HepG2 (cell line): ENCODE results near the gene GPR4. TPM values are rescaled to one million over a fixed set of nuclear protein-coding genes. Genes with fewer than 3 reads are reported as not detected.
A peak's percentile ranks its signal among the peaks of the same experiment; 100 is the strongest.

Experiments
- GZF1 ChIP-seq: sonication (generic); formaldehyde crosslinking; IDR thresholded peaks from 2 replicates; pipeline ENCODE4 v1.5.1; 2020; ENCODE audit warnings: mild to moderate bottlenecking, missing genetic modification reagents
- HES4 ChIP-seq: sonication (generic); formaldehyde crosslinking; IDR thresholded peaks from 2 replicates; pipeline ENCODE4 v1.9.0; 2021; ENCODE audit warnings: mild to moderate bottlenecking, missing genetic modification reagents, borderline replicate concordance
- HMG20A ChIP-seq: IDR thresholded peaks from 2 replicates; pipeline ENCODE4 v1.6.1; 2016; ENCODE audit warnings: borderline replicate concordance
- RAD51 ChIP-seq: fragments of 450-650 bp; IDR thresholded peaks from 2 replicates; pipeline ENCODE4 v1.6.1; 2016; ENCODE audit warnings: borderline replicate concordance
- RBM22 ChIP-seq: fragments of 200-400 bp; formaldehyde crosslinking; optimal IDR thresholded peaks from 2 replicates; pipeline ENCODE3; 2017; ENCODE audit warnings: mild to moderate bottlenecking, low read length, moderate library complexity
- RORA ChIP-seq: sonication (generic); formaldehyde crosslinking; IDR thresholded peaks from 2 replicates; pipeline ENCODE4 v1.5.0; 2020; ENCODE audit warnings: mild to moderate bottlenecking, missing genetic modification reagents, moderate library complexity
- SMAD9 ChIP-seq: sonication (generic); formaldehyde crosslinking; IDR thresholded peaks from 2 replicates; pipeline ENCODE4 v1.5.1; 2020; ENCODE audit warnings: mild to moderate bottlenecking, missing genetic modification reagents
- SNAPC2 ChIP-seq: sonication (generic); formaldehyde crosslinking; IDR thresholded peaks from 2 replicates; pipeline ENCODE4 v1.8.1; 2022; ENCODE audit warnings: mild to moderate bottlenecking, missing genetic modification reagents
- SRSF1 ChIP-seq: fragments of 200-400 bp; formaldehyde crosslinking; optimal IDR thresholded peaks from 2 replicates; pipeline ENCODE3; 2017; ENCODE audit warnings: mild to moderate bottlenecking, low read depth, low read length, moderate library complexity
- TCF7L2 ChIP-seq: IDR thresholded peaks from 2 replicates; pipeline ENCODE4 v1.6.1; 2011; ENCODE audit warnings: mild to moderate bottlenecking, low read depth, low read length, moderate library complexity
- ZNF44 ChIP-seq: sonication (generic); formaldehyde crosslinking; IDR thresholded peaks from 2 replicates; pipeline ENCODE4 v1.5.1; 2020; ENCODE audit warnings: mild to moderate bottlenecking, missing genetic modification reagents
- ZSCAN25 ChIP-seq: sonication (generic); formaldehyde crosslinking; IDR thresholded peaks from 2 replicates; pipeline ENCODE4 v1.8.0; 2022; ENCODE audit warnings: mild to moderate bottlenecking, missing genetic modification reagents
- polyA plus RNA-seq, 8 experiments: library from polyadenylated mRNA; depleted of rRNA in 3 of 8; stranded (reverse) in 7 of 8; unstranded in 1 of 8; fragments of >200 nt; fragmentation: Illumina TruSeq in 4 of 8; extraction: Trizol in 4 of 8; gene quantifications; 2 replicates each; pipeline versions ENCODE4 v1.2.1 to v1.2.3, GENCODE V29; 2011 to 2016; ENCODE audit warnings: low read depth in 4 of 8, missing spikeins in 1 of 8, mixed read lengths in 1 of 8; ENCODE audit not compliant: insufficient read depth in 1 of 8
- total RNA-seq, 5 experiments: library from RNA; depleted of rRNA; stranded (reverse); fragments of >200 nt; fragmentation: Illumina TruSeq; extraction: Trizol; gene quantifications; 2 replicates each; pipeline ENCODE4 v1.2.3, GENCODE V29; 2016; ENCODE audit warnings: low read depth in 1 of 5
- TF ChIP-seq, protein P1 (sequence below): sonication (generic); formaldehyde crosslinking; IDR thresholded peaks from 2 replicates; pipeline ENCODE4 v1.4.0; 2020; ENCODE audit warnings: missing genetic modification reagents
- TF ChIP-seq, protein P2 (sequence below): IDR thresholded peaks from 2 replicates; pipeline ENCODE4 v1.4.0; 2020; ENCODE audit warnings: mild to moderate bottlenecking, missing genetic modification reagents
- TF ChIP-seq, protein P3 (sequence below): IDR thresholded peaks from 2 replicates; pipeline ENCODE4 v1.6.1; 2012; ENCODE audit warnings: low read depth, low read length, improper control_type of control experiment
- TF ChIP-seq, protein P4 (sequence below): sonication (generic); formaldehyde crosslinking; IDR thresholded peaks from 2 replicates; pipeline ENCODE4 v1.5.0; 2020; ENCODE audit warnings: missing genetic modification reagents
- TF ChIP-seq, protein P5 (sequence below): conservative IDR thresholded peaks from 2 replicates; pipeline ENCODE4 v1.6.1; 2018; ENCODE audit warnings: missing genetic modification reagents

The GPR4 gene
- total and polyA plus RNA-seq, 2 of the 13 experiments (the other 11 are each of a cell fraction or from before 2014, with no cell fraction given): 0.15 TPM; not detected in 1

DNA sequence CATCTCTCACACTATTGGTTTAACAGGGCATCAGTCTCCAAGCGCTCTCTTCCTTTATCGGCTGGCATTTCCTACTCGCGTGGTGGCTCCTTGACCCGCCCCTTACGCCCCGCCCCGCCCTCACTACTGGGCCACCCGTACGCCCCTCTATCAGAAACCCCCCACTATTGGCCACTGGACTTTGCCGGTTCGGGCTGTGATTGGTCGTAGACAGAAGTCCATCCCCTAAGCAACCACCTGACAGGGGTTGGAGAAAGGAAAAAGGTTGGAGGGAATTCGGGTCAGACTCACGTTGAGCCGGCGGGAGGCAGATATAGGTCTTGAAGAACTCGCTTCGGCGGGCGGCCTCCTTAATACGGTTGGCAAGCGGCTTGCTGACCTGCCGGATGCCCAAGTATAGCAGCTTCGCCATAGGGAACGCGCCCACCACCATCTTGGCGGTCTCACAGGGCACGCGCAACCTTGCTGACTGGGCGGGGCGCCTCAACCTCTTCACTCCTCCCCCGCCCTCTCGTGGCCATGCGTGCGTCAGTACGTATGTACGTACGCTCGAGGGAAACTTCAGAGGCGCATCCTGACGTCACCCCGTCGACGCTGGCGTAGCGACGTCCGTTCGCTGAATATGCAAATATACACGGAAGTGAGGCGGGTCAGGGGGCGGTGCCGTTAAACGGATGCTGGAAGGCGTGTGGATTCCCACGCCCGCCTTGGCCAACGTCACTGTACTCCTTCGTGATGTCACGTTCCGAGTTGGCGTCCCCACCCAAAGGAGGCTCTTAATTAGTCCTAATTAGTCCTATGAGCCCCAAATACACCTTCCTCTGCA, 17.5 kb downstream of the GPR4 start, which contains the start of gene OPA3 (continued):
- TF ChIP-seq, protein P1, sequence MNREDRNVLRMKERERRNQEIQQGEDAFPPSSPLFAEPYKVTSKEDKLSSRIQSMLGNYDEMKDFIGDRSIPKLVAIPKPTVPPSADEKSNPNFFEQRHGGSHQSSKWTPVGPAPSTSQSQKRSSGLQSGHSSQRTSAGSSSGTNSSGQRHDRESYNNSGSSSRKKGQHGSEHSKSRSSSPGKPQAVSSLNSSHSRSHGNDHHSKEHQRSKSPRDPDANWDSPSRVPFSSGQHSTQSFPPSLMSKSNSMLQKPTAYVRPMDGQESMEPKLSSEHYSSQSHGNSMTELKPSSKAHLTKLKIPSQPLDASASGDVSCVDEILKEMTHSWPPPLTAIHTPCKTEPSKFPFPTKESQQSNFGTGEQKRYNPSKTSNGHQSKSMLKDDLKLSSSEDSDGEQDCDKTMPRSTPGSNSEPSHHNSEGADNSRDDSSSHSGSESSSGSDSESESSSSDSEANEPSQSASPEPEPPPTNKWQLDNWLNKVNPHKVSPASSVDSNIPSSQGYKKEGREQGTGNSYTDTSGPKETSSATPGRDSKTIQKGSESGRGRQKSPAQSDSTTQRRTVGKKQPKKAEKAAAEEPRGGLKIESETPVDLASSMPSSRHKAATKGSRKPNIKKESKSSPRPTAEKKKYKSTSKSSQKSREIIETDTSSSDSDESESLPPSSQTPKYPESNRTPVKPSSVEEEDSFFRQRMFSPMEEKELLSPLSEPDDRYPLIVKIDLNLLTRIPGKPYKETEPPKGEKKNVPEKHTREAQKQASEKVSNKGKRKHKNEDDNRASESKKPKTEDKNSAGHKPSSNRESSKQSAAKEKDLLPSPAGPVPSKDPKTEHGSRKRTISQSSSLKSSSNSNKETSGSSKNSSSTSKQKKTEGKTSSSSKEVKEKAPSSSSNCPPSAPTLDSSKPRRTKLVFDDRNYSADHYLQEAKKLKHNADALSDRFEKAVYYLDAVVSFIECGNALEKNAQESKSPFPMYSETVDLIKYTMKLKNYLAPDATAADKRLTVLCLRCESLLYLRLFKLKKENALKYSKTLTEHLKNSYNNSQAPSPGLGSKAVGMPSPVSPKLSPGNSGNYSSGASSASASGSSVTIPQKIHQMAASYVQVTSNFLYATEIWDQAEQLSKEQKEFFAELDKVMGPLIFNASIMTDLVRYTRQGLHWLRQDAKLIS (CRISPR knock-in tag): 0 out of 2 replicates have a peak, but pooled peaks have one; percentile 15
- TF ChIP-seq SRSF1: peak; percentile 75
- 0 out of 2 replicates have a peak, but pooled peaks have one; percentile 22 for TF ChIP-seq SMAD9 (CRISPR knock-in tag)
- TF ChIP-seq, protein P2, sequence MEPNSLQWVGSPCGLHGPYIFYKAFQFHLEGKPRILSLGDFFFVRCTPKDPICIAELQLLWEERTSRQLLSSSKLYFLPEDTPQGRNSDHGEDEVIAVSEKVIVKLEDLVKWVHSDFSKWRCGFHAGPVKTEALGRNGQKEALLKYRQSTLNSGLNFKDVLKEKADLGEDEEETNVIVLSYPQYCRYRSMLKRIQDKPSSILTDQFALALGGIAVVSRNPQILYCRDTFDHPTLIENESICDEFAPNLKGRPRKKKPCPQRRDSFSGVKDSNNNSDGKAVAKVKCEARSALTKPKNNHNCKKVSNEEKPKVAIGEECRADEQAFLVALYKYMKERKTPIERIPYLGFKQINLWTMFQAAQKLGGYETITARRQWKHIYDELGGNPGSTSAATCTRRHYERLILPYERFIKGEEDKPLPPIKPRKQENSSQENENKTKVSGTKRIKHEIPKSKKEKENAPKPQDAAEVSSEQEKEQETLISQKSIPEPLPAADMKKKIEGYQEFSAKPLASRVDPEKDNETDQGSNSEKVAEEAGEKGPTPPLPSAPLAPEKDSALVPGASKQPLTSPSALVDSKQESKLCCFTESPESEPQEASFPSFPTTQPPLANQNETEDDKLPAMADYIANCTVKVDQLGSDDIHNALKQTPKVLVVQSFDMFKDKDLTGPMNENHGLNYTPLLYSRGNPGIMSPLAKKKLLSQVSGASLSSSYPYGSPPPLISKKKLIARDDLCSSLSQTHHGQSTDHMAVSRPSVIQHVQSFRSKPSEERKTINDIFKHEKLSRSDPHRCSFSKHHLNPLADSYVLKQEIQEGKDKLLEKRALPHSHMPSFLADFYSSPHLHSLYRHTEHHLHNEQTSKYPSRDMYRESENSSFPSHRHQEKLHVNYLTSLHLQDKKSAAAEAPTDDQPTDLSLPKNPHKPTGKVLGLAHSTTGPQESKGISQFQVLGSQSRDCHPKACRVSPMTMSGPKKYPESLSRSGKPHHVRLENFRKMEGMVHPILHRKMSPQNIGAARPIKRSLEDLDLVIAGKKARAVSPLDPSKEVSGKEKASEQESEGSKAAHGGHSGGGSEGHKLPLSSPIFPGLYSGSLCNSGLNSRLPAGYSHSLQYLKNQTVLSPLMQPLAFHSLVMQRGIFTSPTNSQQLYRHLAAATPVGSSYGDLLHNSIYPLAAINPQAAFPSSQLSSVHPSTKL (CRISPR knock-in tag): no peak
- no peak for TF ChIP-seq ZSCAN25 (CRISPR knock-in tag)
- no peak for TF ChIP-seq HES4 (CRISPR knock-in tag)
- TF ChIP-seq, protein P3, sequence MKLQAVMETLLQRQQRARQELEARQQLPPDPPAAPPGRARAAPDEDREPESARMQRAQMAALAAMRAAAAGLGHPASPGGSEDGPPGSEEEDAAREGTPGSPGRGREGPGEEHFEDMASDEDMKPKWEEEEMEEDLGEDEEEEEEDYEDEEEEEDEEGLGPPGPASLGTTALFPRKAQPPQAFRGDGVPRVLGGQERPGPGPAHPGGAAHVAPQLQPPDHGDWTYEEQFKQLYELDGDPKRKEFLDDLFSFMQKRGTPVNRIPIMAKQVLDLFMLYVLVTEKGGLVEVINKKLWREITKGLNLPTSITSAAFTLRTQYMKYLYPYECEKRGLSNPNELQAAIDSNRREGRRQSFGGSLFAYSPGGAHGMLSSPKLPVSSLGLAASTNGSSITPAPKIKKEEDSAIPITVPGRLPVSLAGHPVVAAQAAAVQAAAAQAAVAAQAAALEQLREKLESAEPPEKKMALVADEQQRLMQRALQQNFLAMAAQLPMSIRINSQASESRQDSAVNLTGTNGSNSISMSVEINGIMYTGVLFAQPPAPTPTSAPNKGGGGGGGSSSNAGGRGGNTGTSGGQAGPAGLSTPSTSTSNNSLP: no peak
- TF ChIP-seq SNAPC2 (CRISPR knock-in tag): peak; percentile 81; the same call in 1 of the 2 replicates
- no peak for TF ChIP-seq GZF1 (CRISPR knock-in tag)
- TF ChIP-seq, protein P4, sequence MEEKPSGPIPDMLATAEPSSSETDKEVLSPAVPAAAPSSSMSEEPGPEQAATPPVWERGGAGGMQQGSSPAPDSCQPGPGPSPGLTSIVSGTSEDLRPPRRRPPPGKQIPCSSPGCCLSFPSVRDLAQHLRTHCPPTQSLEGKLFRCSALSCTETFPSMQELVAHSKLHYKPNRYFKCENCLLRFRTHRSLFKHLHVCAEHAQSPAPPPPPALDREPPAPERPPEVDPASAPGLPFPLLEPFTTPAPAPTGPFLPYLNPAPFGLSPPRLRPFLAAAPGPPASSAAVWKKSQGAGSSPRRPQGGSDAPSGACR (CRISPR knock-in tag): peak; percentile 78; the same call in 1 of the 2 replicates
- TF ChIP-seq ZNF44 (CRISPR knock-in tag): peak; percentile 36; the same call in 1 of the 2 replicates
- no peak for TF ChIP-seq HMG20A (CRISPR knock-in tag)
- TF ChIP-seq RORA: no peak
- no peak for TF ChIP-seq TCF7L2
- peak; percentile 42; the same call in 1 of the 2 replicates for TF ChIP-seq RAD51
- TF ChIP-seq RBM22: no peak
- TF ChIP-seq, protein P5, sequence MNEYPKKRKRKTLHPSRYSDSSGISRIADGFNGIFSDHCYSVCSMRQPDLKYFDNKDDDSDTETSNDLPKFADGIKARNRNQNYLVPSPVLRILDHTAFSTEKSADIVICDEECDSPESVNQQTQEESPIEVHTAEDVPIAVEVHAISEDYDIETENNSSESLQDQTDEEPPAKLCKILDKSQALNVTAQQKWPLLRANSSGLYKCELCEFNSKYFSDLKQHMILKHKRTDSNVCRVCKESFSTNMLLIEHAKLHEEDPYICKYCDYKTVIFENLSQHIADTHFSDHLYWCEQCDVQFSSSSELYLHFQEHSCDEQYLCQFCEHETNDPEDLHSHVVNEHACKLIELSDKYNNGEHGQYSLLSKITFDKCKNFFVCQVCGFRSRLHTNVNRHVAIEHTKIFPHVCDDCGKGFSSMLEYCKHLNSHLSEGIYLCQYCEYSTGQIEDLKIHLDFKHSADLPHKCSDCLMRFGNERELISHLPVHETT (CRISPR knock-in tag): 0 out of 2 replicates have a peak, but pooled peaks have one; percentile 33
